Caco-2 (cell line): ENCODE measurements around the gene STAT4. TPM values are rescaled to one million over a fixed set of nuclear protein-coding genes. Genes with fewer than 3 reads are reported as not detected.

Experiments
- BruUV-seq: library from RNA; stranded (reverse); fragments of 400-500 nt; replicated peaks from 2 replicates; lab custom pipeline; 2021; lab: Mats Ljungman, UMichigan
- CTCF ChIA-PET: fragments of 300-600 bp; sonication (Branson Sonifier 250); formaldehyde crosslinking; loops from one replicate; lab custom pipeline; 2022; ENCODE audit warnings: antibody characterized with exemption; lab: Charles Lee
- POLR2A ChIA-PET: fragments of 300-600 bp; sonication (Branson Sonifier 250); formaldehyde crosslinking; loops from one replicate; lab custom pipeline; 2022; ENCODE audit warnings: antibody characterized with exemption; lab: Charles Lee
- DNase-seq, 2 experiments: peaks; one replicate each; pipeline versions ENCODE4 v3.0.0 to v3.0.0-alpha.2; 2020 to 2022
- H3K27me3 ChIP-seq: replicated peaks from 2 replicates; pipeline ENCODE4 v1.6.0; 2011; ENCODE audit warnings: low read length; ENCODE audit not compliant: control insufficient read depth, insufficient read depth
- H3K36me3 ChIP-seq: 2 replicates; pipeline ENCODE4 v1.5.1; 2011; ENCODE audit warnings: low read length; ENCODE audit not compliant: control insufficient read depth, insufficient read depth
- H3K4me1 ChIP-seq: fragments of 250-450 bp; sonication (Bioruptor Pico); 2 replicates; pipeline ENCODE4 v1.5.1; 2020; ENCODE audit warnings: mild to moderate bottlenecking
- H3K4me3 ChIP-seq: 2 replicates; pipeline ENCODE4 v1.5.1; 2011; ENCODE audit warnings: low read depth, mild to moderate bottlenecking, control low read depth, low read length
- H3K9me3 ChIP-seq: fragments of 250-450 bp; sonication (Bioruptor Pico); 2 replicates; pipeline ENCODE4 v1.5.1; 2020; ENCODE audit warnings: mild to moderate bottlenecking, moderate library complexity
- H3K27ac Mint-ChIP-seq: one replicate; pipeline ENCODE4 v1.8.0; 2022; ENCODE audit warnings: mixed read lengths; ENCODE audit not compliant: unreplicated experiment
- H3K27me3 Mint-ChIP-seq: one replicate; pipeline ENCODE4 v1.8.0; 2022; ENCODE audit warnings: mixed read lengths; ENCODE audit not compliant: insufficient read depth, unreplicated experiment
- H3K36me3 Mint-ChIP-seq: one replicate; pipeline ENCODE4 v1.8.0; 2022; ENCODE audit warnings: mild to moderate bottlenecking, mixed read lengths; ENCODE audit not compliant: insufficient read depth, unreplicated experiment
- H3K4me1 Mint-ChIP-seq: one replicate; pipeline ENCODE4 v1.8.0; 2022; ENCODE audit warnings: low read depth, mixed read lengths; ENCODE audit not compliant: unreplicated experiment
- H3K4me3 Mint-ChIP-seq: one replicate; pipeline ENCODE4 v1.8.0; 2022; ENCODE audit warnings: mild to moderate bottlenecking, moderate library complexity, mixed read lengths; ENCODE audit not compliant: unreplicated experiment
- H3K9me3 Mint-ChIP-seq: one replicate; pipeline ENCODE4 v1.8.0; 2022; ENCODE audit warnings: mixed read lengths; ENCODE audit not compliant: unreplicated experiment
- CTCF ChIP-seq, 2 experiments: fragments of 200-600 bp in 1 of 2; IDR thresholded peaks; 1 replicate in 1 of 2; 2 replicates in 1 of 2; pipeline versions ENCODE4 v1.5.1 to v1.8.0; 2011 to 2022; ENCODE audit warnings: antibody characterized with exemption in 1 of 2, control low read depth in 1 of 2, inconsistent platforms in 1 of 2, low read depth in 1 of 2, low read length in 1 of 2, mild to moderate bottlenecking in 1 of 2, moderate library complexity in 1 of 2; ENCODE audit not compliant: insufficient read depth in 1 of 2, severe bottlenecking in 1 of 2, unreplicated experiment in 1 of 2
- intact Hi-C: fragments of 100-400 bp; cut with micrococcal nuclease; formaldehyde crosslinking; loops from one replicate; pipeline ENCODE4 v1.10.0; 2022; ENCODE audit not compliant: unreplicated experiment
- total RNA-seq: library from RNA; stranded (reverse); gene quantifications from 2 replicates; pipeline ENCODE4 v1.2.3, GENCODE V29; 2022

Gene STAT4
- total RNA-seq, 1 experiment from 2014 or later = 0.48 TPM

GRCh38 chr2:191081411-191082155, 69.2 kb downstream of the STAT4 start:
- peaks cover 3% of the 10 kb centered on the region; the same call in 1 of the 2 replicates for H3K9me3 ChIP-seq
- TF ChIP-seq CTCF (IDR thresholded peaks at IDR 0.05; ENCODE audit: insufficient read depth in 1 of 2, low read depth in 1 of 2, low read length in 1 of 2, severe bottlenecking in 1 of 2, unreplicated experiment in 1 of 2) = no peak
- Mint-ChIP-seq H3K36me3 (no peaks in the 10 kb centered on the region), H3K4me3 (no peak overlapping the region), H3K27ac (no peak overlapping the region), H3K27me3 (no peaks in the 10 kb centered on the region), H3K4me1 (no peaks in the 10 kb centered on the region), H3K9me3 (no peaks in the 10 kb centered on the region)
- intact Hi-C loops = no loop called here
- ChIA-PET CTCF (no interaction called here), POLR2A (no interaction called here)
- no peak overlapping the region for H3K4me3 ChIP-seq
- BruUV-seq = no TSS peak
- H3K36me3 ChIP-seq = no peaks in the 10 kb centered on the region
- H3K4me1 ChIP-seq = no peaks in the 10 kb centered on the region
- DNase-seq = no peak
- no peaks in the 10 kb centered on the region for H3K27me3 ChIP-seq

GRCh38 chr2:191078165-191078867, 72.5 kb downstream of the STAT4 start:
- Mint-ChIP-seq H3K27me3 (peaks cover 7% of the 10 kb centered on the region), H3K9me3 (no peaks in the 10 kb centered on the region), H3K4me3 (no peak overlapping the region), H3K27ac (no peak overlapping the region), H3K36me3 (no peaks in the 10 kb centered on the region), H3K4me1 (no peaks in the 10 kb centered on the region)
- Histone ChIP-seq H3K27me3 (no peaks in the 10 kb centered on the region), H3K4me3 (no peak overlapping the region), H3K36me3 (no peaks in the 10 kb centered on the region), H3K9me3 (no peaks in the 10 kb centered on the region; the same call in 1 of the 2 replicates), H3K4me1 (no peaks in the 10 kb centered on the region)
- CTCF ChIA-PET = no interaction called here
- BruUV-seq = no TSS peak
- POLR2A ChIA-PET = no interaction called here
- TF ChIP-seq CTCF (IDR thresholded peaks at IDR 0.05; ENCODE audit: insufficient read depth in 1 of 2, low read depth in 1 of 2, low read length in 1 of 2, severe bottlenecking in 1 of 2, unreplicated experiment in 1 of 2) = no peak
- DNase-seq = no peak
- intact Hi-C loops = no loop called here

GRCh38 chr2:191070276-191070675, 80.5 kb downstream of the STAT4 start:
- CTCF ChIA-PET = no interaction called here
- Histone ChIP-seq H3K9me3 (no peaks in the 10 kb centered on the region), H3K4me1 (no peaks in the 10 kb centered on the region), H3K27me3 (no peaks in the 10 kb centered on the region; the same call in 1 of the 2 replicates), H3K4me3 (no peak overlapping the region), H3K36me3 (no peaks in the 10 kb centered on the region)
- TF ChIP-seq CTCF (IDR thresholded peaks at IDR 0.05; ENCODE audit: insufficient read depth in 1 of 2, low read depth in 1 of 2, low read length in 1 of 2, severe bottlenecking in 1 of 2, unreplicated experiment in 1 of 2) = no peak
- H3K9me3 Mint-ChIP-seq = no peaks in the 10 kb centered on the region
- BruUV-seq = no TSS peak
- no peaks in the 10 kb centered on the region for H3K4me1 Mint-ChIP-seq
- no peak overlapping the region for H3K4me3 Mint-ChIP-seq
- POLR2A ChIA-PET = no interaction called here
- DNase-seq = no peak
- no peak overlapping the region for H3K27ac Mint-ChIP-seq
- peaks cover 13% of the 10 kb centered on the region for H3K27me3 Mint-ChIP-seq
- intact Hi-C loops = no loop called here
- H3K36me3 Mint-ChIP-seq = no peaks in the 10 kb centered on the region
